GM19467 (cell line): ENCODE data around the gene RASSF10.
"Not testable (repeated sequence)": the region's sequence is repeated elsewhere in the genome, so short reads cannot be mapped to it uniquely, and the experiment has no call there.

Experiments
- ATAC-seq: cut with Tn5 transposase; IDR thresholded peaks from one replicate; pipeline ENCODE4 v1.9.1; 2021; ENCODE audit warnings: mild to moderate bottlenecking, moderate library complexity; ENCODE audit not compliant: unreplicated experiment

Gene RASSF10

GRCh38 chr11:13019313-13019712 is 10.2 kb downstream of the RASSF10 start:
- no peak for ATAC-seq

GRCh38 chr11:13023423-13023822 is 14.3 kb downstream of the RASSF10 start:
- no peak for ATAC-seq

GRCh38 chr11:13026722-13027121 is 17.6 kb downstream of the RASSF10 start:
- no peak for ATAC-seq

- ATAC-seq = no peak
These were observed 19.2 kb downstream of the RASSF10 start for GRCh38 chr11:13028322-13028721.

- no peak for ATAC-seq
These were observed 20.8 kb downstream of the RASSF10 start for GRCh38 chr11:13029872-13030271.

GRCh38 chr11:13030857-13031256 is 21.7 kb downstream of the RASSF10 start:
- no peak for ATAC-seq

GRCh38 chr11:13031349-13031748 is 22.2 kb downstream of the RASSF10 start:
- no peak for ATAC-seq

- ATAC-seq = no peak
These were observed 24.8 kb downstream of the RASSF10 start for GRCh38 chr11:13033760-13034533.

GRCh38 chr11:13035711-13036110 is 26.6 kb downstream of the RASSF10 start:
- ATAC-seq = no peak

- ATAC-seq = no peak
These were observed 27.1 kb downstream of the RASSF10 start for GRCh38 chr11:13036235-13036634.

- no peak for ATAC-seq
These were observed 29.2 kb downstream of the RASSF10 start for GRCh38 chr11:13038366-13038765.

GRCh38 chr11:13039126-13039525 is 30.0 kb downstream of the RASSF10 start:
- ATAC-seq = no peak

- ATAC-seq = no peak
These were observed 31.9 kb downstream of the RASSF10 start for GRCh38 chr11:13040969-13041561.

- ATAC-seq = no peak
These were observed 33.8 kb downstream of the RASSF10 start for GRCh38 chr11:13042873-13043342.

- ATAC-seq = no peak
These were observed 35.0 kb downstream of the RASSF10 start for GRCh38 chr11:13043912-13044628.

- ATAC-seq = not testable (repeated sequence)
These were observed 36.0 kb downstream of the RASSF10 start for GRCh38 chr11:13045089-13045488.

GRCh38 chr11:13045734-13046133 is 36.6 kb downstream of the RASSF10 start:
- no peak for ATAC-seq

- no peak for ATAC-seq
These were observed 37.8 kb downstream of the RASSF10 start for GRCh38 chr11:13046637-13047570.

- no peak for ATAC-seq
These were observed 38.8 kb downstream of the RASSF10 start for GRCh38 chr11:13047884-13048283.

- no peak for ATAC-seq
These were observed 42.1 kb downstream of the RASSF10 start for GRCh38 chr11:13051257-13051656.

GRCh38 chr11:13052130-13052571 is 43.0 kb downstream of the RASSF10 start:
- ATAC-seq = no peak
